ENCODE data around the gene C1orf52. TPM values are rescaled to one million over a fixed set of nuclear protein-coding genes. Genes with fewer than 3 reads are reported as not detected.
A peak's percentile ranks its signal among the peaks of the same experiment; 100 is the strongest.

C1orf52 gene
- total RNA-seq, 2 experiments from 2014 or later, result 35.6 to 37.4 TPM

DNA sequence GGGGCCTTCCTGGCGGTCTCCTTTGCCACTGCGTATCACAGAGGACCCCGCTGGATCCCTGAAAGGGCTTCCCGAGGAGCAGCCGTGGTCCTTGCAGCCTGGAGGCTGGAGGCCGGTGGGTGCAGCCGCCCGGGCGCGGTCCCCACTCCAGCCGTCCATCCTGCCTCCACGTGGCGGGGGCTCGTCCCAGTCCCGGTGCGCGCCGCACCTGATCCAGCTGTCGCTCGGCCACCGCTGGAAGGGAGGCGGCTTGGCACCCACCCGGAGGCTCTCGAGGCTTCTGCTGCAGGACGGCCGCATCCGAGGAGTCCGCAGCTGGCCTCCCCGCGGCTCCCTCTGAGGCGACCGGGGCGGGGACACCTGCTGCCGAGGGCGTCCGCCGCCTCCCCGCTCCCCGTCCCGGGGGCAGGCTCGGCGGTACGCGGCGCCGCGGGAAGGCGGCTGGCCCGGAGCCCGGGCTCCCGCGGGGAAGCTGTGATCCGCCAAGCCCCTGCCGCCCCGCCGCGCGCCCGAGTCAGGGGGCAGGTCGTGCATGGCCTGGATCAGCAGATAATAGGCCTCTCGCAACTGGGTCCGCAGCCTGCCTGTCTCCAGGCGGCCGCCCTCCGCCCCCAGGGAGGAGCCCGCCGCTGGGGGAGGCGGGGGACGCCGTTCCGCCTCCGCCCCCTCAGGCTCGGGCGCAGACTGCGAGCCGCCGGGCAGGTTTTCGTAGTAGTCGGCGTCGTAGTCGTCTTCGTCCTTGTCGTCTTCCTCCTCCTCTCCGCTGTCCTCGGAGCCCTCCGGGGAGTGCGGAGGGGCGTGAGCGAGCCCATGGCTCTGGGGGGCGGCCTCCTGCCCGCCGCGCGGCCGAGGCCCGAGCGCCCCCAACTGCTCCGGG lies 58.8 kb downstream of the C1orf52 start, which contains the start of gene SYDE2:
Gene SYDE2, minus strand, starts transcription at position 554 of the 877 bp plus-strand sequence. Its CDS starts 20 bp downstream, at position 534.
- peak within 1 kb of the TSS; percentile 86 for H3K4me2 ChIP-seq (ENCODE audit: low read length)
- H3K79me2 ChIP-seq (ENCODE audit: insufficient read depth, low read depth, low read length), result no peaks in the 10 kb centered on the region

More for the DNA sequence above, 58.8 kb downstream of the C1orf52 start, which contains the start of gene SYDE2:
- H2AFZ ChIP-seq (ENCODE audit: low read length), result peak within 1 kb of the TSS; percentile 58
- intact Hi-C loops (cut with micrococcal nuclease; ENCODE audit: unreplicated experiment), result no loop called here
- no peaks in the 10 kb centered on the region for H3K36me3 ChIP-seq (ENCODE audit: insufficient read depth, low read length)
- no TSS peak for BruUV-seq (replicated peaks)
- H3K4me1 ChIP-seq (ENCODE audit: insufficient read depth, low read length, poor library complexity, severe bottlenecking), result no peaks in the 10 kb centered on the region
- H3K4me3 ChIP-seq (ENCODE audit: low read depth, low read length, poor library complexity, severe bottlenecking), result peak within 1 kb of the TSS; percentile 67
- no peak within 1 kb of the TSS for H3K27ac ChIP-seq (ENCODE audit: low read depth, low read length, poor library complexity, severe bottlenecking)
- H3K9me3 ChIP-seq (ENCODE audit: low read length), result no peaks in the 10 kb centered on the region
- no peak for TF ChIP-seq CTCF (conservative IDR thresholded peaks at IDR 0.05; ENCODE audit: low read length)
- no peak for TF ChIP-seq EZH2phosphoT487 (IDR thresholded peaks at IDR 0.05; ENCODE audit: borderline replicate concordance, low read depth, low read length)
- no peaks in the 10 kb centered on the region for H4K20me1 ChIP-seq (ENCODE audit: insufficient read depth, low read length)
- H3K9me2 ChIP-seq (ENCODE audit: insufficient read depth, low read length), result no peaks in the 10 kb centered on the region
- CTCF ChIA-PET (ENCODE audit: unreplicated experiment), result no interaction called here
- peak; percentile 35 for DNase-seq (ENCODE audit: low spot score)
- POLR2A ChIA-PET, result no interaction called here

Small RNA genes lying within 50 kb of the gene (small RNA-seq; reads per million reads assigned to genes)
- not detected for gene RF00019

Other genes starting within 250 kb of the C1orf52 start
- not detected in 2 replicates for gene MCOLN3, start 211.2 kb downstream of the C1orf52 start, total RNA-seq (2014; rRNA removed; shearing (Covaris generic))
- not detected in 2 replicates for gene MCOLN3, start 211.2 kb downstream of the C1orf52 start, total RNA-seq (2022)
- not detected in 2 replicates for gene SYDE2, start 58.6 kb downstream of the C1orf52 start, total RNA-seq (2014; rRNA removed; shearing (Covaris generic))
- gene SYDE2, start 58.6 kb downstream of the C1orf52 start, total RNA-seq (2022), result not detected in 2 replicates
- gene BCL10, start 17.0 kb upstream of the C1orf52 start, total RNA-seq (2014; rRNA removed; shearing (Covaris generic)), result 10.6 and 17.4 TPM in 2 replicates
- 29.0 and 32.5 TPM in 2 replicates for gene BCL10, start 17.0 kb upstream of the C1orf52 start, total RNA-seq (2022)
- not detected in 2 replicates for gene DDAH1, start 205.5 kb upstream of the C1orf52 start, total RNA-seq (2014; rRNA removed; shearing (Covaris generic))
- gene DDAH1, start 205.5 kb upstream of the C1orf52 start, total RNA-seq (2022), result not detected in 2 replicates